SH-SY5Y (cell line): Measurements from ENCODE around the gene PBX3.

Experiments
- GATA2 ChIP-seq: IDR thresholded peaks from 2 replicates; pipeline ENCODE4 v1.6.1; 2011; ENCODE audit warnings: mild to moderate bottlenecking, low read depth, low read length
- GATA3 ChIP-seq: IDR thresholded peaks from 2 replicates; pipeline ENCODE4 v1.6.1; 2011; ENCODE audit warnings: low read depth, mild to moderate bottlenecking, low read length, moderate library complexity

DNA sequence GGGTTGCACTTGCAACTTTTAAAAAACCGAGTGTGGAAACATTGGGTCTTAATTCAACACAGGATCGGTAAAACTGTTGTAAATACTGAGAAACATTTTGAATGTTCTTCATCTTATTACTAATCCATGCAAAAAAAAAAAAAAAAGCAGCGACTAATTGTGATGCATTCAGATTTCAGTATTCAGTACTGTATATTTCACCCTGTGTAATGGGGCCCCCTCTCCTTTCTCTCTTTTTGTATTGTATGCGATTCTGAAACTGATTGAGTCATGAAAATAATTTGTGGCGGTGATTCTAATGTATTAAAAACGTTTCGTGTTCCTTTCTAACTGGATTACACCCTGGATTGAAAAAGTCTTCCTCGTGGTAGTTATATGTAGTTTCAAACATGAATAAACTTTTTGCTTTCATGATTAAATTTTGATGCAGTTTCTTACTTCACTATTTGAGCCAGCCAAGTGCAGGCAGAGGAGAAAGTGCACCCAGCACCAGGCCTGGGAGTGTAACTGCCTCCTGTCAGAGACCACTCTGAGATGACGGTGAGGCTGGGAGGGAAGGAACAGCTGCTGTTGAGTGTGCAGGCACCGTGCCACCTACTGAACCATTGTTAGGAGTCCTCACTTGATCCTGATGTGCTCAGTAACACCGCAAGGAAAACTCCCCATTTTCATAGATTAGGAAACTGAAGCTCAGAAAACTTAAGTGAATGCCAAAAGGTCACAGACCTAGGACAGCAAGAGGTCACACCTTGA is 220.0 kb downstream of the PBX3 start:
- no peak for TF ChIP-seq GATA2
- no peak for TF ChIP-seq GATA3
